ENCODE measurements around the gene OSBPL7.

OSBPL7 gene

GRCh38 chr17:47853616-47854015 is 32.0 kb upstream of the OSBPL7 start:
- Histone ChIP-seq H3K4me1 (ENCODE audit: low read length) (no peaks in the 10 kb centered on the region), H3K79me2 (ENCODE audit: low read length) (no peaks in the 10 kb centered on the region), H3K36me3 (replicated peaks; ENCODE audit: insufficient read depth, low read length) (no peaks in the 10 kb centered on the region), H3K9me2 (replicated peaks; ENCODE audit: insufficient read depth, low read length) (no peaks in the 10 kb centered on the region), H3K27ac (ENCODE audit: low read length) (no peak overlapping the region), H3K9ac (ENCODE audit: low read length) (no peak overlapping the region), H4K20me1 (ENCODE audit: insufficient read depth, low read length) (no peaks in the 10 kb centered on the region), H2AFZ (ENCODE audit: low read length) (no peak overlapping the region), H3K4me2 (ENCODE audit: low read depth, low read length) (no peak overlapping the region), H3K4me3 (ENCODE audit: low read length) (no peak overlapping the region), H3F3A (ENCODE audit: insufficient read depth, low read length) (no peaks in the 10 kb centered on the region), H3K9me3 (replicated peaks; ENCODE audit: insufficient read depth, low read length) (no peaks in the 10 kb centered on the region), H3K27me3 (replicated peaks; ENCODE audit: insufficient read depth, low read length) (peaks cover 96% of the 10 kb centered on the region)
- no peak for DNase-seq
- no peak for TF ChIP-seq CTCF (IDR thresholded peaks at IDR 0.05; ENCODE audit: low read length)

- H3K79me2 ChIP-seq (ENCODE audit: low read length) = no peaks in the 10 kb centered on the region
- no peak overlapping the region for H2AFZ ChIP-seq (ENCODE audit: low read length)
- H3K36me3 ChIP-seq (replicated peaks; ENCODE audit: insufficient read depth, low read length) = no peaks in the 10 kb centered on the region
- H3K27me3 ChIP-seq (replicated peaks; ENCODE audit: insufficient read depth, low read length) = peaks cover 96% of the 10 kb centered on the region
- no peak overlapping the region for H3K4me3 ChIP-seq (ENCODE audit: low read length)
- H3K9me3 ChIP-seq (replicated peaks; ENCODE audit: insufficient read depth, low read length) = no peaks in the 10 kb centered on the region
- no peaks in the 10 kb centered on the region for H4K20me1 ChIP-seq (ENCODE audit: insufficient read depth, low read length)
- no peak overlapping the region for H3K9ac ChIP-seq (ENCODE audit: low read length)
- H3K27ac ChIP-seq (ENCODE audit: low read length) = no peak overlapping the region
- no peaks in the 10 kb centered on the region for H3K9me2 ChIP-seq (replicated peaks; ENCODE audit: insufficient read depth, low read length)
- 0 out of 2 replicates have a peak, but pooled peaks have one; percentile 3 for TF ChIP-seq EZH2phosphoT487 (IDR thresholded peaks at IDR 0.05; ENCODE audit: low read length)
- no peak for TF ChIP-seq EZH2 (optimal IDR thresholded peaks at IDR 0.05; ENCODE audit: low read depth, low read length)
- no peak for TF ChIP-seq CTCF (IDR thresholded peaks at IDR 0.05; ENCODE audit: low read length)
- 0 out of 2 replicates have a peak, but pooled peaks cover under 1% of the 10 kb centered on the region for H3K4me1 ChIP-seq (ENCODE audit: low read length)
- H3F3A ChIP-seq (ENCODE audit: insufficient read depth, low read length) = no peaks in the 10 kb centered on the region
- no peak overlapping the region for H3K4me2 ChIP-seq (ENCODE audit: low read depth, low read length)
- DNase-seq = no peak
These were observed 30.7 kb upstream of the OSBPL7 start for GRCh38 chr17:47852113-47852949.

- Histone ChIP-seq H3K9me3 (replicated peaks; ENCODE audit: insufficient read depth, low read length) (no peaks in the 10 kb centered on the region), H3K4me1 (ENCODE audit: low read length) (0 out of 2 replicates have a peak, but pooled peaks cover 4% of the 10 kb centered on the region), H2AFZ (ENCODE audit: low read length) (no peak overlapping the region), H3K27me3 (replicated peaks; ENCODE audit: insufficient read depth, low read length) (peaks cover 96% of the 10 kb centered on the region), H3K27ac (ENCODE audit: low read length) (no peak overlapping the region), H3K79me2 (ENCODE audit: low read length) (no peaks in the 10 kb centered on the region), H3K36me3 (replicated peaks; ENCODE audit: insufficient read depth, low read length) (no peaks in the 10 kb centered on the region), H3K4me3 (ENCODE audit: low read length) (no peak overlapping the region), H4K20me1 (ENCODE audit: insufficient read depth, low read length) (no peaks in the 10 kb centered on the region), H3F3A (ENCODE audit: insufficient read depth, low read length) (no peaks in the 10 kb centered on the region), H3K9ac (ENCODE audit: low read length) (no peak overlapping the region), H3K9me2 (replicated peaks; ENCODE audit: insufficient read depth, low read length) (no peaks in the 10 kb centered on the region), H3K4me2 (ENCODE audit: low read depth, low read length) (no peak overlapping the region)
- no peak for DNase-seq
- TF ChIP-seq EZH2 (optimal IDR thresholded peaks at IDR 0.05; ENCODE audit: low read depth, low read length) = no peak
- TF ChIP-seq EZH2phosphoT487 (IDR thresholded peaks at IDR 0.05; ENCODE audit: low read length) = no peak
- TF ChIP-seq CTCF (IDR thresholded peaks at IDR 0.05; ENCODE audit: low read length) = no peak
These were observed 30.1 kb upstream of the OSBPL7 start for GRCh38 chr17:47851764-47852112.

Data from MM.1S (cell line).